Uterus (tissue), 2 donors: Measurements from ENCODE around the gene MYD88.

ENCODE experiments used
- POLR2A ChIP-seq, 2 donors: fragments of 450-650 bp; IDR thresholded peaks; one replicate each; pipeline ENCODE4 v1.6.1; 2016; ENCODE audit warnings: antibody characterized with exemption in 2 of 2, mild to moderate bottlenecking in 1 of 2, moderate library complexity in 1 of 2
- TF ChIP-seq, protein P1 (sequence below), 4 experiments: fragments of 200-600 bp in 2 of 4; fragments of 450-650 bp in 2 of 4; sonication (generic) in 2 of 4; IDR thresholded peaks; one replicate each; pipeline ENCODE4 v1.5.1; 2016 to 2019; ENCODE audit warnings: antibody characterized with exemption in 4 of 4, mild to moderate bottlenecking in 2 of 4, moderate library complexity in 1 of 4

DNA sequence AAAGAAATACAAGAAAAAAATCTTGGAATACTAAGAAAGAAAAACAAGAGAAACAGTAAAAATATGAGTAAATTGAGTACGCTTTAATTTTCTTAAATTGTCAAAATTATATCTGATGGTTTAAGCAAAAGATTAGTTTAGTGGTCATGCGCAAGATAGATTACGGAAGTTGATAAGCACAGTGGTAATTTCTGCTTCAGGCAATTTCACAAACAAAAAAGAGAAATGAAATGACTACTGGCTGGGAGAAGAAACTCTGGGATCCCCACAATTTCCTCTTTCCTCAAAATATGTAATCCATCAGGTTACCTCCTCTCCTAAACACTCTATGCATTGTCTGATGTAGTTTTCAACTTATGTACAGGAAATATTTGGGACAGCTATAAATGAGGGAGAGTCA lies 9.0 kb downstream of the MYD88 start:
- TF ChIP-seq, protein P1, sequence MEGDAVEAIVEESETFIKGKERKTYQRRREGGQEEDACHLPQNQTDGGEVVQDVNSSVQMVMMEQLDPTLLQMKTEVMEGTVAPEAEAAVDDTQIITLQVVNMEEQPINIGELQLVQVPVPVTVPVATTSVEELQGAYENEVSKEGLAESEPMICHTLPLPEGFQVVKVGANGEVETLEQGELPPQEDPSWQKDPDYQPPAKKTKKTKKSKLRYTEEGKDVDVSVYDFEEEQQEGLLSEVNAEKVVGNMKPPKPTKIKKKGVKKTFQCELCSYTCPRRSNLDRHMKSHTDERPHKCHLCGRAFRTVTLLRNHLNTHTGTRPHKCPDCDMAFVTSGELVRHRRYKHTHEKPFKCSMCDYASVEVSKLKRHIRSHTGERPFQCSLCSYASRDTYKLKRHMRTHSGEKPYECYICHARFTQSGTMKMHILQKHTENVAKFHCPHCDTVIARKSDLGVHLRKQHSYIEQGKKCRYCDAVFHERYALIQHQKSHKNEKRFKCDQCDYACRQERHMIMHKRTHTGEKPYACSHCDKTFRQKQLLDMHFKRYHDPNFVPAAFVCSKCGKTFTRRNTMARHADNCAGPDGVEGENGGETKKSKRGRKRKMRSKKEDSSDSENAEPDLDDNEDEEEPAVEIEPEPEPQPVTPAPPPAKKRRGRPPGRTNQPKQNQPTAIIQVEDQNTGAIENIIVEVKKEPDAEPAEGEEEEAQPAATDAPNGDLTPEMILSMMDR (IDR thresholded peaks at IDR 0.05) = no peak
- no peak for TF ChIP-seq POLR2A (IDR thresholded peaks at IDR 0.05)
